HG03571 (cell line): ENCODE data around the gene SMYD3.

ENCODE experiments used
- ATAC-seq: cut with Tn5 transposase; IDR thresholded peaks from one replicate; pipeline ENCODE4 v1.9.1; 2021; ENCODE audit not compliant: unreplicated experiment

Gene SMYD3

GRCh38 chr1:245860657-245861544 lies 646.2 kb downstream of the SMYD3 start:
- no peak for ATAC-seq

GRCh38 chr1:245859493-245860114 lies 647.5 kb downstream of the SMYD3 start:
- no peak for ATAC-seq

GRCh38 chr1:245858722-245859492 lies 648.2 kb downstream of the SMYD3 start:
- ATAC-seq = no peak

- no peak for ATAC-seq
These were observed 648.9 kb downstream of the SMYD3 start for GRCh38 chr1:245858022-245858721.

GRCh38 chr1:245856944-245857531 lies 650.0 kb downstream of the SMYD3 start:
- ATAC-seq = no peak

- no peak for ATAC-seq
These were observed 651.0 kb downstream of the SMYD3 start for GRCh38 chr1:245855846-245856730.

- no peak for ATAC-seq
These were observed 653.8 kb downstream of the SMYD3 start for GRCh38 chr1:245853291-245853690.

GRCh38 chr1:245843101-245843500 lies 664.0 kb downstream of the SMYD3 start:
- no peak for ATAC-seq

- ATAC-seq = no peak
These were observed 665.0 kb downstream of the SMYD3 start for GRCh38 chr1:245842106-245842505.

GRCh38 chr1:245840971-245841370 lies 666.1 kb downstream of the SMYD3 start:
- no peak for ATAC-seq

- no peak for ATAC-seq
These were observed 669.4 kb downstream of the SMYD3 start for GRCh38 chr1:245837718-245838117.

GRCh38 chr1:245835386-245835785 lies 671.7 kb downstream of the SMYD3 start:
- ATAC-seq = no peak

- ATAC-seq = no peak
These were observed 673.1 kb downstream of the SMYD3 start for GRCh38 chr1:245834002-245834401.

GRCh38 chr1:245832771-245833527 lies 674.1 kb downstream of the SMYD3 start:
- no peak for ATAC-seq

GRCh38 chr1:245831518-245831917 lies 675.6 kb downstream of the SMYD3 start:
- ATAC-seq = no peak

GRCh38 chr1:245829826-245830225 lies 677.3 kb downstream of the SMYD3 start:
- no peak for ATAC-seq

GRCh38 chr1:245829194-245829593 lies 677.9 kb downstream of the SMYD3 start:
- no peak for ATAC-seq

- ATAC-seq = no peak
These were observed 679.8 kb downstream of the SMYD3 start for GRCh38 chr1:245827301-245827700.
